K562 (cell line): ENCODE measurements around the gene PDK1. TPM values are rescaled to one million over a fixed set of nuclear protein-coding genes. Genes with fewer than 3 reads are reported as not detected.

Experiments
- CEBPZ ChIP-seq: fragments of 150-350 bp; IDR thresholded peaks from 2 replicates; pipeline ENCODE4 v1.6.1; 2014; ENCODE audit warnings: low read depth, mild to moderate bottlenecking, low read length, borderline replicate concordance
- CXXC5 ChIP-seq: fragments of 250-450 bp; sonication (Bioruptor Pico); IDR thresholded peaks from 2 replicates; pipeline ENCODE4 v1.8.0; 2022; ENCODE audit warnings: inconsistent platforms, mild to moderate bottlenecking, moderate library complexity
- ELF1 ChIP-seq: fragments of 200-800 bp; sonication (Bioruptor generic); IDR thresholded peaks from 2 replicates; pipeline ENCODE4 v1.6.1; 2016; ENCODE audit warnings: missing genetic modification characterization, missing compliant biosample characterization
- ETV1 ChIP-seq: fragments of 450-650 bp; conservative IDR thresholded peaks from 2 replicates; pipeline ENCODE4 v1.6.1; 2016; ENCODE audit warnings: missing genetic modification characterization, control low read depth, low read depth, missing compliant biosample characterization
- GATAD2B ChIP-seq: fragments of 450-650 bp; IDR thresholded peaks from 2 replicates; pipeline ENCODE4 v1.6.1; 2017; ENCODE audit warnings: mild to moderate bottlenecking, borderline replicate concordance
- PHB ChIP-seq: fragments of 250-450 bp; sonication (Bioruptor Pico); IDR thresholded peaks from 2 replicates; pipeline ENCODE4 v1.5.0; 2021
- SMAD3 ChIP-seq: fragments of 450-650 bp; formaldehyde crosslinking; conservative IDR thresholded peaks from 2 replicates; pipeline ENCODE4 v1.4.0; 2020; ENCODE audit warnings: mild to moderate bottlenecking
- SMARCB1 ChIP-seq: IDR thresholded peaks from 2 replicates; pipeline ENCODE4 v1.6.1; 2011; ENCODE audit warnings: improper control_type of control experiment, low read depth; ENCODE audit not compliant: insufficient read length
- ZNF232 ChIP-seq: sonication (generic); formaldehyde crosslinking; IDR thresholded peaks from 2 replicates; pipeline ENCODE4 v1.8.0; 2022; ENCODE audit warnings: mild to moderate bottlenecking, missing genetic modification reagents
- ZNF699 ChIP-seq: fragments of 250-450 bp; sonication (Bioruptor Pico); IDR thresholded peaks from 2 replicates; pipeline ENCODE4 v1.8.0; 2021; ENCODE audit warnings: mild to moderate bottlenecking, moderate library complexity; ENCODE audit not compliant: insufficient replicate concordance
- polyA plus RNA-seq, 8 experiments: library from polyadenylated mRNA; depleted of rRNA in 4 of 8; stranded (reverse) in 5 of 8; unstranded in 3 of 8; fragments of >200 nt; fragmentation: Nextera tagmentation in 2 of 8; fragmentation: Illumina TruSeq in 1 of 8; extraction: Ambion mirVana in 2 of 8; extraction: Trizol in 1 of 8; gene quantifications; 2 replicates each; pipeline versions ENCODE4 v1.2.1 to v1.2.3, GENCODE V29; 2011 to 2014; ENCODE audit warnings: inconsistent platforms in 1 of 8, missing spikeins in 1 of 8
- total RNA-seq, 7 experiments: library from RNA; depleted of rRNA in 6 of 7; stranded (reverse); fragments of >200 nt in 6 of 7; fragmentation: Illumina TruSeq in 2 of 7; extraction: Trizol in 2 of 7; gene quantifications; 2 replicates each; pipeline versions ENCODE4 v1.2.1 to v1.2.3, GENCODE V29; 2011 to 2021; ENCODE audit warnings: low replicate concordance in 1 of 7
- TF ChIP-seq, protein P1 (sequence below): fragments of 450-650 bp; IDR thresholded peaks from 2 replicates; pipeline ENCODE4 v1.6.1; 2016; ENCODE audit warnings: mild to moderate bottlenecking
- TF ChIP-seq, protein P2 (sequence below): fragments of 450-650 bp; IDR thresholded peaks from 2 replicates; pipeline ENCODE4 v1.6.1; 2016; ENCODE audit warnings: low read depth, mild to moderate bottlenecking, moderate library complexity
- TF ChIP-seq, protein P3 (sequence below): sonication (generic); formaldehyde crosslinking; IDR thresholded peaks from 2 replicates; pipeline ENCODE4 v1.9.0; 2022; ENCODE audit warnings: mild to moderate bottlenecking, missing genetic modification reagents

The PDK1 gene
- total and polyA plus RNA-seq, 9 of the 15 experiments (the other 6 are each of a cell fraction or from before 2014, with no cell fraction given), result 3.5 to 176 (median 13.9) TPM

GRCh38 chr2:172554352-172555271, 1.3 kb upstream of the PDK1 start (continued):
- TF ChIP-seq, protein P1, sequence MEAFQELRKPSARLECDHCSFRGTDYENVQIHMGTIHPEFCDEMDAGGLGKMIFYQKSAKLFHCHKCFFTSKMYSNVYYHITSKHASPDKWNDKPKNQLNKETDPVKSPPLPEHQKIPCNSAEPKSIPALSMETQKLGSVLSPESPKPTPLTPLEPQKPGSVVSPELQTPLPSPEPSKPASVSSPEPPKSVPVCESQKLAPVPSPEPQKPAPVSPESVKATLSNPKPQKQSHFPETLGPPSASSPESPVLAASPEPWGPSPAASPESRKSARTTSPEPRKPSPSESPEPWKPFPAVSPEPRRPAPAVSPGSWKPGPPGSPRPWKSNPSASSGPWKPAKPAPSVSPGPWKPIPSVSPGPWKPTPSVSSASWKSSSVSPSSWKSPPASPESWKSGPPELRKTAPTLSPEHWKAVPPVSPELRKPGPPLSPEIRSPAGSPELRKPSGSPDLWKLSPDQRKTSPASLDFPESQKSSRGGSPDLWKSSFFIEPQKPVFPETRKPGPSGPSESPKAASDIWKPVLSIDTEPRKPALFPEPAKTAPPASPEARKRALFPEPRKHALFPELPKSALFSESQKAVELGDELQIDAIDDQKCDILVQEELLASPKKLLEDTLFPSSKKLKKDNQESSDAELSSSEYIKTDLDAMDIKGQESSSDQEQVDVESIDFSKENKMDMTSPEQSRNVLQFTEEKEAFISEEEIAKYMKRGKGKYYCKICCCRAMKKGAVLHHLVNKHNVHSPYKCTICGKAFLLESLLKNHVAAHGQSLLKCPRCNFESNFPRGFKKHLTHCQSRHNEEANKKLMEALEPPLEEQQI, result 0 out of 2 replicates have a peak, but pooled peaks have one; percentile 35
- TF ChIP-seq, protein P2, sequence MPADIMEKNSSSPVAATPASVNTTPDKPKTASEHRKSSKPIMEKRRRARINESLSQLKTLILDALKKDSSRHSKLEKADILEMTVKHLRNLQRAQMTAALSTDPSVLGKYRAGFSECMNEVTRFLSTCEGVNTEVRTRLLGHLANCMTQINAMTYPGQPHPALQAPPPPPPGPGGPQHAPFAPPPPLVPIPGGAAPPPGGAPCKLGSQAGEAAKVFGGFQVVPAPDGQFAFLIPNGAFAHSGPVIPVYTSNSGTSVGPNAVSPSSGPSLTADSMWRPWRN, result peak; percentile 22; the same call in 1 of the 2 replicates
- TF ChIP-seq ZNF699 (CRISPR knock-in tag) (no peak), CXXC5 (CRISPR knock-in tag) (no peak), ELF1 (peak; percentile 42; the same call in 1 of the 2 replicates), SMAD3 (CRISPR knock-in tag) (no peak), GATAD2B (peak; percentile 38; the same call in 1 of the 2 replicates), ETV1 (tag) (0 out of 2 replicates have a peak, but pooled peaks have one; percentile 19), CEBPZ (no peak), SMARCB1 (no peak), PHB (CRISPR knock-in tag) (no peak), ZNF232 (no peak)
- TF ChIP-seq, protein P3, sequence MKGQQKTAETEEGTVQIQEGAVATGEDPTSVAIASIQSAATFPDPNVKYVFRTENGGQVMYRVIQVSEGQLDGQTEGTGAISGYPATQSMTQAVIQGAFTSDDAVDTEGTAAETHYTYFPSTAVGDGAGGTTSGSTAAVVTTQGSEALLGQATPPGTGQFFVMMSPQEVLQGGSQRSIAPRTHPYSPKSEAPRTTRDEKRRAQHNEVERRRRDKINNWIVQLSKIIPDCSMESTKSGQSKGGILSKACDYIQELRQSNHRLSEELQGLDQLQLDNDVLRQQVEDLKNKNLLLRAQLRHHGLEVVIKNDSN (CRISPR knock-in tag), result 0 out of 2 replicates have a peak, but pooled peaks have one; percentile 11
